Hindlimb muscle (tissue), 1 donor: ENCODE measurements around the gene FGF18. TPM values are rescaled to one million over a fixed set of nuclear protein-coding genes. Genes with fewer than 3 reads are reported as not detected.

Experiments used
- DNase-seq: peaks from one replicate; pipeline ENCODE4 v3.0.0-alpha.2; 2013
- polyA plus RNA-seq: library from polyadenylated mRNA; unstranded; fragments of 120-200 nt; gene quantifications from one replicate; pipeline ENCODE4 v1.2.1, GENCODE V29; 2013; ENCODE audit not compliant: insufficient read length

The FGF18 gene
- polyA plus RNA-seq, 1 donor = 14.4 TPM

DNA sequence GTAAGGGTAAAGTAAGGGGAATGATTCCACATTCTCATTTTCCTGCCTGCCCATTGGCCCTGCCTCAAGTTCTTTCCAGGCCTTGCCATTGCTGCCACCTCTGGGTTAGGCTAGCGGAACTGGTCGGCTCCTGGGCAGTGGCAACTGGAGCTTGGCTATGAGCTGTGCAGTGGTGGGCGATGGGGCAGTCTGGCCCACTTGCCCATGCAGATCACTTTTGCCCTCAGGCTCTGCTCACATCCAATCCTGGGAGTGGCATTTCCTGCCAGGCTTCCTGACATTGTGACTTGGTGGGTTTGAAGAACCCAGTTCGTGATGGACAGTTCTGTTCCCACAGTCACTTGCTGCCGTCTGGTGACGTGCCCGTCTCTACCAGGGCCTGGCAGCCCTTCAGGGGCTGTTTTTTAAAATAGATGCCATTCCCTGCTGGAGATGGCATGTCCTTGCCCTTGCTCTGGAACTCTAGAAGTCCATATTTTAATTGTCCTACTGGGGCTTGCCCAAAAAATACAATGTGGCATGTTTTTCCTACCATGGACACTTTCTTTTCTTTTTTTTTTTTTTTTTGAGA lies 86.1 kb downstream of the FGF18 start:
- DNase-seq = no peak

DNA sequence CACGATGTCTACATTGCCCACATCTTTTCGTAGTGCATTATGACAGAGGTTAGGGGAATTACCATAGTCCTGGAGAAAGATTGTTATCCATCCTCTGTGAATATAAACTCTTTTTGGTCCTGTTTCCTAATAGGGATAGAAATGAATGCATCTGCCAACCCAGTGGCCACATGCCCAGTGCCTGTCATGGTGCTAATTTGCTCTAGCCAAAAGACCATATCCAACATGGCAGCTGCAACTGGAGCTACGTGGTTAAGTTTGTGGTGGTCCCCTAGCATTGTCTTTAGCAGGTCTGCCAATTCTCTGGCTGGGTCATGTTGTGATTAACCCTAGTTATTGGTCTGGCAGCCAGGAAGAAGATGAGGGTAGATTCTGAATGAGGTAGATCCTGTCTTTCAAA lies 87.5 kb downstream of the FGF18 start:
- DNase-seq = no peak

Other genes with a start within 250 kb of the FGF18 start
- not detected for gene TLX3, start 110.4 kb upstream of the FGF18 start, polyA plus RNA-seq
- 860 TPM for gene NPM1, start 31.8 kb upstream of the FGF18 start, polyA plus RNA-seq